HepG2 (cell line): ENCODE measurements around the gene UBL4B. TPM values are rescaled to one million over a fixed set of nuclear protein-coding genes. Genes with fewer than 3 reads are reported as not detected.

ENCODE experiments used
- ATAC-seq: fragments of 200-7000 bp; cut with Tn5 transposase; 3 replicates; pipeline ENCODE4 v1.9.1; 2020; ENCODE audit warnings: mild to moderate bottlenecking, moderate library complexity
- BruUV-seq: library from RNA; stranded (reverse); fragments of 400-500 nt; replicated peaks from 2 replicates; lab custom pipeline; 2021; lab: Mats Ljungman, UMichigan
- CTCF ChIA-PET: fragments of 300-600 bp; formaldehyde crosslinking; extraction: SDS; loops from one replicate; lab custom pipeline; 2021; ENCODE audit warnings: low total read pairs, inconsistent platforms, low intra/inter-chr PET ratio; lab: Yijun Ruan, JAX
- POLR2A ChIA-PET: fragments of 350-600 bp; sonication (Branson Sonifier 250); formaldehyde crosslinking; loops from one replicate; lab custom pipeline; 2020; ENCODE audit warnings: antibody characterized with exemption, inconsistent platforms; lab: Yijun Ruan, JAX
- DNase-seq: peaks from one replicate; pipeline ENCODE4 v3.0.0-alpha.2; 2015; ENCODE audit warnings: low spot score
- FAIRE-seq: peaks from 3 replicates; lab custom pipeline; 2011; peaks lifted over from hg19 to GRCh38; lab: Jason Lieb, UNC
- H2AFZ ChIP-seq: one replicate; pipeline ENCODE4 v1.6.1; 2011; ENCODE audit warnings: low read length, inconsistent platforms
- H3K27ac ChIP-seq: fragments of 300-600 bp; 3 replicates; pipeline ENCODE4 v1.8.0; 2011; ENCODE audit warnings: mixed run types, mild to moderate bottlenecking, mixed read lengths, low read length, inconsistent platforms; ENCODE audit not compliant: insufficient read depth; ENCODE audit errors: extremely low read length
- H3K27me3 ChIP-seq, 2 experiments: fragments of 200-600 bp in 1 of 2; 2 replicates in 1 of 2; 3 replicates in 1 of 2; pipeline versions ENCODE4 v1.6.0 to v1.8.0; 2011; ENCODE audit warnings: low read length in 2 of 2, mild to moderate bottlenecking in 2 of 2, moderate library complexity in 2 of 2, inconsistent platforms in 1 of 2; ENCODE audit not compliant: insufficient read depth in 2 of 2, control insufficient read depth in 1 of 2
- H3K36me3 ChIP-seq, 2 experiments: fragments of 200-600 bp in 1 of 2; replicated peaks in 1 of 2; 2 replicates in 1 of 2; 3 replicates in 1 of 2; pipeline versions ENCODE4 v1.5.1 to v1.8.0; 2011; ENCODE audit warnings: low read length in 2 of 2, inconsistent platforms in 1 of 2; ENCODE audit not compliant: insufficient read depth in 2 of 2, control insufficient read depth in 1 of 2
- H3K4me1 ChIP-seq: 2 replicates; pipeline ENCODE4 v1.5.1; 2012; ENCODE audit warnings: low read length, inconsistent platforms; ENCODE audit not compliant: insufficient read depth
- H3K4me2 ChIP-seq: 2 replicates; pipeline ENCODE4 v1.6.0; 2011; ENCODE audit warnings: low read depth, low read length, inconsistent platforms
- H3K4me3 ChIP-seq, 3 experiments: fragments of 200-600 bp in 1 of 3; sonication (generic), shearing (Covaris generic) in 1 of 3; replicated peaks in 1 of 3; 2 replicates each; pipeline ENCODE4 v1.5.1; 2011 to 2016; ENCODE audit warnings: low read length in 3 of 3, inconsistent platforms in 2 of 3, low read depth in 2 of 3, mild to moderate bottlenecking in 2 of 3, control low read depth in 1 of 3, mixed read lengths in 1 of 3; ENCODE audit not compliant: insufficient read depth in 1 of 3
- H3K79me2 ChIP-seq: one replicate; pipeline ENCODE4 v1.6.1; 2011; ENCODE audit warnings: low read length, inconsistent platforms; ENCODE audit not compliant: insufficient read depth
- H3K9ac ChIP-seq: 2 replicates; pipeline ENCODE4 v1.6.0; 2011; ENCODE audit warnings: mild to moderate bottlenecking, low read depth, low read length, inconsistent platforms; ENCODE audit not compliant: insufficient read depth
- H3K9me3 ChIP-seq: 2 replicates; pipeline ENCODE4 v1.5.1; 2012; ENCODE audit warnings: mild to moderate bottlenecking, low read length
- H4K20me1 ChIP-seq: 2 replicates; pipeline ENCODE4 v1.6.0; 2011; ENCODE audit warnings: inconsistent platforms, mild to moderate bottlenecking, low read length, moderate library complexity; ENCODE audit not compliant: insufficient read depth
- ASH2L ChIP-seq: fragments of 300-600, 200-600 bp; sonication (generic); IDR thresholded peaks from 2 replicates; pipeline ENCODE4 v1.7.0; 2017; ENCODE audit warnings: low read depth, mild to moderate bottlenecking, moderate library complexity, mixed read lengths, low read length; ENCODE audit not compliant: insufficient read length
- GZF1 ChIP-seq: sonication (generic); formaldehyde crosslinking; IDR thresholded peaks from 2 replicates; pipeline ENCODE4 v1.5.1; 2020; ENCODE audit warnings: mild to moderate bottlenecking, missing genetic modification reagents
- KLF11 ChIP-seq: IDR thresholded peaks from 2 replicates; pipeline ENCODE4 v1.6.1; 2016; ENCODE audit warnings: missing compliant biosample characterization
- NFKBIZ ChIP-seq: IDR thresholded peaks from 2 replicates; pipeline ENCODE4 v1.6.1; 2018; ENCODE audit warnings: missing genetic modification reagents, missing compliant biosample characterization
- PHF8 ChIP-seq: sonication (generic); formaldehyde crosslinking; IDR thresholded peaks from 2 replicates; pipeline ENCODE4 v1.5.0; 2020; ENCODE audit warnings: missing genetic modification reagents
- RBM22 ChIP-seq: fragments of 200-400 bp; formaldehyde crosslinking; optimal IDR thresholded peaks from 2 replicates; pipeline ENCODE3; 2017; ENCODE audit warnings: mild to moderate bottlenecking, low read length, moderate library complexity
- RCOR2 ChIP-seq: IDR thresholded peaks from 2 replicates; pipeline ENCODE4 v1.6.1; 2016; ENCODE audit warnings: missing biosample characterization, missing genetic modification reagents
- SATB2 ChIP-seq: sonication (generic); formaldehyde crosslinking; IDR thresholded peaks from 2 replicates; pipeline ENCODE4 v1.5.0; 2020; ENCODE audit warnings: missing genetic modification reagents
- YY1 ChIP-seq: IDR thresholded peaks from 2 replicates; pipeline ENCODE4 v1.6.1; 2011; ENCODE audit warnings: low read length, low read depth, moderate library complexity, mild to moderate bottlenecking; ENCODE audit not compliant: insufficient read depth, insufficient replicate concordance
- ZNF101 ChIP-seq: sonication (generic); formaldehyde crosslinking; IDR thresholded peaks from 2 replicates; pipeline ENCODE4 v1.4.0; 2020; ENCODE audit warnings: mild to moderate bottlenecking, low read depth, missing genetic modification reagents, borderline replicate concordance
- ZNF317 ChIP-seq: sonication (generic); formaldehyde crosslinking; IDR thresholded peaks from 2 replicates; pipeline ENCODE4 v1.5.0; 2020; ENCODE audit warnings: mild to moderate bottlenecking, missing genetic modification reagents
- ZNF333 ChIP-seq: sonication (generic); formaldehyde crosslinking; IDR thresholded peaks from 2 replicates; pipeline ENCODE4 v1.4.0; 2020; ENCODE audit warnings: mild to moderate bottlenecking, missing genetic modification reagents, borderline replicate concordance
- ZNF484 ChIP-seq: sonication (generic); formaldehyde crosslinking; IDR thresholded peaks from 2 replicates; pipeline ENCODE4 v1.5.1; 2020; ENCODE audit warnings: mild to moderate bottlenecking, low read depth, missing genetic modification reagents, borderline replicate concordance
- ZNF775 ChIP-seq: sonication (generic); formaldehyde crosslinking; IDR thresholded peaks from 2 replicates; pipeline ENCODE4 v1.4.0; 2020; ENCODE audit warnings: missing genetic modification reagents, mild to moderate bottlenecking, moderate library complexity, borderline replicate concordance
- ZNF776 ChIP-seq: sonication (generic); formaldehyde crosslinking; IDR thresholded peaks from 2 replicates; pipeline ENCODE4 v1.4.0; 2020; ENCODE audit warnings: mild to moderate bottlenecking, missing genetic modification reagents
- WGBS: methylation state at CpG from one replicate; pipeline ENCODE4 v1.1.6; 2017; ENCODE audit warnings: low lambda C conversion rate; 5-methylcytosine and 5-hydroxymethylcytosine counted together
- in situ Hi-C: cut with HindIII; loops from 2 replicates; pipeline ENCODE4 v1.10.0; 2017; ENCODE audit warnings: low pct_unique_long_range_greater_than_20kb; ENCODE audit not compliant: extremely low pct_ligation_motif_present
- intact Hi-C: fragments of 100-400 bp; cut with micrococcal nuclease; formaldehyde crosslinking; loops from one replicate; pipeline ENCODE4 v1.10.0; 2022; ENCODE audit not compliant: unreplicated experiment
- polyA plus RNA-seq, 8 experiments: library from polyadenylated mRNA; depleted of rRNA in 3 of 8; stranded (reverse) in 7 of 8; unstranded in 1 of 8; fragments of >200 nt; fragmentation: Illumina TruSeq in 4 of 8; extraction: Trizol in 4 of 8; gene quantifications; 2 replicates each; pipeline versions ENCODE4 v1.2.1 to v1.2.3, GENCODE V29; 2011 to 2016; ENCODE audit warnings: low read depth in 4 of 8, missing spikeins in 1 of 8, mixed read lengths in 1 of 8; ENCODE audit not compliant: insufficient read depth in 1 of 8
- total RNA-seq, 5 experiments: library from RNA; depleted of rRNA; stranded (reverse); fragments of >200 nt; fragmentation: Illumina TruSeq; extraction: Trizol; gene quantifications; 2 replicates each; pipeline ENCODE4 v1.2.3, GENCODE V29; 2016; ENCODE audit warnings: low read depth in 1 of 5
- TF ChIP-seq, protein P1 (sequence below), 2 experiments: IDR thresholded peaks; 2 replicates each; pipeline ENCODE4 v1.6.1; 2011 to 2012; ENCODE audit warnings: low read length in 2 of 2, borderline replicate concordance in 1 of 2, low read depth in 1 of 2, mild to moderate bottlenecking in 1 of 2, moderate library complexity in 1 of 2
- TF ChIP-seq, protein P2 (sequence below): sonication (generic); formaldehyde crosslinking; IDR thresholded peaks from 2 replicates; pipeline ENCODE4 v1.5.1; 2020; ENCODE audit warnings: mild to moderate bottlenecking, moderate library complexity, missing genetic modification reagents
- TF ChIP-seq, protein P3 (sequence below): sonication (generic); formaldehyde crosslinking; IDR thresholded peaks from 2 replicates; pipeline ENCODE4 v1.4.0; 2020; ENCODE audit warnings: mild to moderate bottlenecking, missing genetic modification reagents

The UBL4B gene
- total and polyA plus RNA-seq, 2 of the 13 experiments (the other 11 are each of a cell fraction or from before 2014, with no cell fraction given): not detected

DNA sequence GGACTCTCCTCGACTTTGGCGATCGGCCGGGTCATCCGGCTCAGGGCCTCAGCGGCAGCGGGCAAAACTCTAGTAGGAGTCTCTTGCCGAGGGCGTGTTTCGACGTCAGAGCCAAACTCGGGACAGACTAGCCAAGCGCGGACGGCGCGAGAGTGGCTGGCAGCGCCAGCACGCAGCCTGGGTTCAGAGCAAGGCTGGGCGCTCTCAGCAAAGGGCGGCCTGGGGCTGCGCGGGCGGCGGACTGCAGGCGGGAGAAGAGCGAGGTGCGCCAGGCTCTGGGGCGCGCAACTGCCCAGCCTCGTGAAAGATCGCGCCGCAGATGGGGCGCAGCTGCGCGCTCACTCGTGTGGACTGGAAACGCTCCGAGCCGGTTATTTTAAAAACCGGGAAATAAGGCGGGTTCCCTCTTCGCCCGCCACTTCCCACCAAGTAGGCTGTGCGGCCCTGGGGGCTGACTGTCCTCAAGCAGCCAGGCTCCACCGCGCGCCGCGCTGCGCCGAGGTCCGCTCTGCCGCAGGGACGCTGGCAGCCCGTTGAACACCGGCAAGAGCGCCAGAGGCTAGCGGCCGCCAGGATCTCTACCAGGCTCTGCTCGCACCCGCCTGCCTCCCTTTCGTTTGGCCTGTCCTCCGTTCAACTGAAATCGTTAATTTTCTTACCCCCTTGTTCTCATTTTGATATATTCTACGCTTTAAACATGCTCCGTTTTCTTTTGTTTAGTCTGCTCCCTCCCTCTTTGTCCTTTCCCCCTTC, 44.2 kb upstream of the UBL4B start:
- H4K20me1 ChIP-seq: no peaks in the 10 kb centered on the region
- ATAC-seq (no peak), DNase-seq (no peak), FAIRE-seq (no peak)
- in situ Hi-C loops: no loop called here
- CTCF ChIA-PET: no interaction called here
- H2AFZ ChIP-seq: no peak overlapping the region
- no peak overlapping the region for H3K4me2 ChIP-seq
- no peak overlapping the region for H3K9ac ChIP-seq
- 83% methylated on average over 58 of the region's 68 CpGs for whole genome bisulfite sequencing
- H3K27me3 ChIP-seq: peaks cover 5 to 22% of the 10 kb centered on the region in 2 experiments; a peak in 4 of 5 replicates
- intact Hi-C loops: no loop called here
- H3K4me1 ChIP-seq: no peaks in the 10 kb centered on the region
- no peak overlapping the region for H3K27ac ChIP-seq
- no peak overlapping the region for H3K4me3 ChIP-seq
- POLR2A ChIA-PET: no interaction called here
- no TSS peak for BruUV-seq
- H3K79me2 ChIP-seq: no peaks in the 10 kb centered on the region
- H3K36me3 ChIP-seq: no peaks in the 10 kb centered on the region
- no peaks in the 10 kb centered on the region for H3K9me3 ChIP-seq
- TF ChIP-seq GZF1: no peak
- TF ChIP-seq, protein P1, sequence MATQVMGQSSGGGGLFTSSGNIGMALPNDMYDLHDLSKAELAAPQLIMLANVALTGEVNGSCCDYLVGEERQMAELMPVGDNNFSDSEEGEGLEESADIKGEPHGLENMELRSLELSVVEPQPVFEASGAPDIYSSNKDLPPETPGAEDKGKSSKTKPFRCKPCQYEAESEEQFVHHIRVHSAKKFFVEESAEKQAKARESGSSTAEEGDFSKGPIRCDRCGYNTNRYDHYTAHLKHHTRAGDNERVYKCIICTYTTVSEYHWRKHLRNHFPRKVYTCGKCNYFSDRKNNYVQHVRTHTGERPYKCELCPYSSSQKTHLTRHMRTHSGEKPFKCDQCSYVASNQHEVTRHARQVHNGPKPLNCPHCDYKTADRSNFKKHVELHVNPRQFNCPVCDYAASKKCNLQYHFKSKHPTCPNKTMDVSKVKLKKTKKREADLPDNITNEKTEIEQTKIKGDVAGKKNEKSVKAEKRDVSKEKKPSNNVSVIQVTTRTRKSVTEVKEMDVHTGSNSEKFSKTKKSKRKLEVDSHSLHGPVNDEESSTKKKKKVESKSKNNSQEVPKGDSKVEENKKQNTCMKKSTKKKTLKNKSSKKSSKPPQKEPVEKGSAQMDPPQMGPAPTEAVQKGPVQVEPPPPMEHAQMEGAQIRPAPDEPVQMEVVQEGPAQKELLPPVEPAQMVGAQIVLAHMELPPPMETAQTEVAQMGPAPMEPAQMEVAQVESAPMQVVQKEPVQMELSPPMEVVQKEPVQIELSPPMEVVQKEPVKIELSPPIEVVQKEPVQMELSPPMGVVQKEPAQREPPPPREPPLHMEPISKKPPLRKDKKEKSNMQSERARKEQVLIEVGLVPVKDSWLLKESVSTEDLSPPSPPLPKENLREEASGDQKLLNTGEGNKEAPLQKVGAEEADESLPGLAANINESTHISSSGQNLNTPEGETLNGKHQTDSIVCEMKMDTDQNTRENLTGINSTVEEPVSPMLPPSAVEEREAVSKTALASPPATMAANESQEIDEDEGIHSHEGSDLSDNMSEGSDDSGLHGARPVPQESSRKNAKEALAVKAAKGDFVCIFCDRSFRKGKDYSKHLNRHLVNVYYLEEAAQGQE (IDR thresholded peaks at IDR 0.05; ENCODE audit: borderline replicate concordance in 1 of 2, low read depth in 1 of 2, low read length in 2 of 2): no peak
- TF ChIP-seq ZNF484 (CRISPR knock-in tag): no peak
- no peak for TF ChIP-seq ZNF775 (CRISPR knock-in tag)
- no peak for TF ChIP-seq ZNF101 (CRISPR knock-in tag)
- TF ChIP-seq RBM22: no peak
- no peak for TF ChIP-seq ASH2L
- no peak for TF ChIP-seq PHF8
- TF ChIP-seq, protein P2, sequence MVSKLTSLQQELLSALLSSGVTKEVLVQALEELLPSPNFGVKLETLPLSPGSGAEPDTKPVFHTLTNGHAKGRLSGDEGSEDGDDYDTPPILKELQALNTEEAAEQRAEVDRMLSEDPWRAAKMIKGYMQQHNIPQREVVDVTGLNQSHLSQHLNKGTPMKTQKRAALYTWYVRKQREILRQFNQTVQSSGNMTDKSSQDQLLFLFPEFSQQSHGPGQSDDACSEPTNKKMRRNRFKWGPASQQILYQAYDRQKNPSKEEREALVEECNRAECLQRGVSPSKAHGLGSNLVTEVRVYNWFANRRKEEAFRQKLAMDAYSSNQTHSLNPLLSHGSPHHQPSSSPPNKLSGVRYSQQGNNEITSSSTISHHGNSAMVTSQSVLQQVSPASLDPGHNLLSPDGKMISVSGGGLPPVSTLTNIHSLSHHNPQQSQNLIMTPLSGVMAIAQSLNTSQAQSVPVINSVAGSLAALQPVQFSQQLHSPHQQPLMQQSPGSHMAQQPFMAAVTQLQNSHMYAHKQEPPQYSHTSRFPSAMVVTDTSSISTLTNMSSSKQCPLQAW (CRISPR knock-in tag): no peak
- TF ChIP-seq, protein P3, sequence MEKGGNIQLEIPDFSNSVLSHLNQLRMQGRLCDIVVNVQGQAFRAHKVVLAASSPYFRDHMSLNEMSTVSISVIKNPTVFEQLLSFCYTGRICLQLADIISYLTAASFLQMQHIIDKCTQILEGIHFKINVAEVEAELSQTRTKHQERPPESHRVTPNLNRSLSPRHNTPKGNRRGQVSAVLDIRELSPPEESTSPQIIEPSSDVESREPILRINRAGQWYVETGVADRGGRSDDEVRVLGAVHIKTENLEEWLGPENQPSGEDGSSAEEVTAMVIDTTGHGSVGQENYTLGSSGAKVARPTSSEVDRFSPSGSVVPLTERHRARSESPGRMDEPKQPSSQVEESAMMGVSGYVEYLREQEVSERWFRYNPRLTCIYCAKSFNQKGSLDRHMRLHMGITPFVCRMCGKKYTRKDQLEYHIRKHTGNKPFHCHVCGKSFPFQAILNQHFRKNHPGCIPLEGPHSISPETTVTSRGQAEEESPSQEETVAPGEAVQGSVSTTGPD: no peak
- no peak for TF ChIP-seq ZNF776 (CRISPR knock-in tag)
- TF ChIP-seq ZNF317: no peak
- TF ChIP-seq ZNF333 (CRISPR knock-in tag): no peak
- TF ChIP-seq SATB2 (CRISPR knock-in tag): no peak
- no peak for TF ChIP-seq NFKBIZ (CRISPR knock-in tag)
- TF ChIP-seq RCOR2 (CRISPR knock-in tag): no peak
- TF ChIP-seq YY1: no peak
- TF ChIP-seq KLF11 (CRISPR knock-in tag): no peak
